IPS DF 4.7 (cell line): Measurements from ENCODE around the gene SUFU.
"Not testable (repeated sequence)": the region's sequence is repeated elsewhere in the genome, so short reads cannot be mapped to it uniquely, and the experiment has no call there.

ENCODE experiments used
- DNase-seq: peaks from one replicate; pipeline ENCODE4 v3.0.0-alpha.2; 2013; ENCODE audit warnings: low spot score; ENCODE audit errors: extremely low read depth

SUFU gene

GRCh38 chr10:102511583-102512274 is 8.0 kb downstream of the SUFU start:
- DNase-seq = no peak

DNA sequence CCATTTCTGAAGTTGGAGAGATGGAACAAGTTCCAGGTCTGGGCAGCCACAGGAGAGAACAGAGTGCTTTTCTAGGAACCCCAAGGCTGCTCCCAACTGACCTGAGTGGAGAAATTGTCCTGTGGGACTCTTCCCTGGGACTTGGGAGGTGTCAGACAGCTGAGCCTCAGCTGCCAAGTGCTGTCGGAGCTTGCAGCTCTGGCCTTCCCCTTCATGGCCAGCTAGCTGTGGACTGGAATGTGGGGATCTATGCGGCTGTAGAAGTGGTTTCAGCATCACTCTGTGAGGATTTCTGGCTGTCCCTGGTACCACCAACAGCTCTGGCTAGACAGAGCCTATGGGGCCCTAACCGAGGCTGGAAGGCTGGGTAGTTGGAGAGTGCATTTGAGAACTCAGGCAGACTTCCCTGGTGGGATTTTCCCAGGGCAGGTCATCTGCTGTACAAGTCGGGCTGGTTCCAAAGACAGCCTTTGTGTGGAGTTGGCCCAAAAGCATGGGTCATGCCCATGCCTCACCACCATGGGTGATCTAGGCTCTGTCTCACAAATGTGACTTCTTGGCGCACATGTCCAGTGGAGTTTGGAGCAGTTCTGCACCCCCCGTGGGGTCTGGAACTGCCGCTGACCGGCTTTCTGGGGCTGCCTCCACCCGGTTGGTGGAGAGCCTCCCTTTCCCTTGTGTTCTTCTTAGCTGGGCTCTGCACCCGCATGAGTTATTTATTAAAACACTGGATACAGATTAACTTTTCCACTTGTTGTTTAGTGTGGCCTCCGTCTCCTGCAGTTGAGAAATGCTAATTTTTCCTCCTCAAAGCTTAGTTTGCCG is 10.9 kb downstream of the SUFU start:
- no peak for DNase-seq

DNA sequence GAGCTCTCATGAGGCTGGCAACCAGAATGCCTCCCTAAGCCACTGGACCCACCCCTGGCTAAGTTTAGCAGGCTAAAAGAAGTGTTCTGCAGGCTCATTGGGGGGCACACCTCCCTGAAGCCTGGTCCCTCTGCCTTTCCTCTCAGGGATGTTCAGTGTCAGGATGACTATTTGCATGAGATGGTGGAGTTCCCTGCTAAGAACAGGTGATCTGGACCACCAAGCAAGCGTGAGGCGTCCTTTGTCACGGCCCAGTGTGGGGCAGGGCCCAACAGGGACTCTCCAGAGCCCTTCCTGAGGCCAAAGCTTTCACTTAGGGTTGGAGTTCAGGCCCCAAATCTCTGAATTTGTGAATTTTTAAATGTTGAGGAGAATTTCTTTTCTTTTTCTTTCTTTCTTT is 12.0 kb downstream of the SUFU start:
- DNase-seq = no peak

GRCh38 chr10:102517553-102517952 is 13.8 kb downstream of the SUFU start:
- no peak for DNase-seq

DNA sequence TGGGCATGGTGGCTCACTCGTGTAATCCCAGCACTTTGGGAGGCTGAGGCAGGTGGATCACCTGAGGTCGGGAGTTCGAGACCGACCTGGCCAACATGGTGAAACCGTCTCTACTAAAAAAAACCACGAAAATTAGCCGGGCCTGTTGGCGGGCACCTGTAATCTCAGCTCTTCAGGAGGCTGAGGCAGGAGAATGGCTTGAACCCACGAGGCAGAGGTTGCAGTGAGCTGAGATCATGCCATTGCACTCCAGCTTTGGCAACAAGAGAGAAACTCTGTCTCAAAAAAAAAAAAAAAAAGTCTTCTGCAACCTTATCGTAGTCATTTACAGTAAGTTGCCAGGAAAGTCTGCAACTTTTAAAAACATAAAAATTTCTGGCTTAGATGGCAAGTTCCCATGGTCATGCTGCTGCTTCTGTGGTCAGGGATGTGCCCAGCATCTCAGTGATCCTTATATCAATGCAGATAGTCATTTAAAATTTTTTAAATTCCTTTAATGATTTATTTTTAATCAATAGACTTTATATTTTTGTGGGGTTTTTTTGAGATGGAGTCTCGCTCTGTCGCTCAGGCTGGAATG is 15.6 kb downstream of the SUFU start:
- no peak for DNase-seq

- no peak for DNase-seq
Observed at GRCh38 chr10:102522874-102523249, 19.1 kb downstream of the SUFU start.

DNA sequence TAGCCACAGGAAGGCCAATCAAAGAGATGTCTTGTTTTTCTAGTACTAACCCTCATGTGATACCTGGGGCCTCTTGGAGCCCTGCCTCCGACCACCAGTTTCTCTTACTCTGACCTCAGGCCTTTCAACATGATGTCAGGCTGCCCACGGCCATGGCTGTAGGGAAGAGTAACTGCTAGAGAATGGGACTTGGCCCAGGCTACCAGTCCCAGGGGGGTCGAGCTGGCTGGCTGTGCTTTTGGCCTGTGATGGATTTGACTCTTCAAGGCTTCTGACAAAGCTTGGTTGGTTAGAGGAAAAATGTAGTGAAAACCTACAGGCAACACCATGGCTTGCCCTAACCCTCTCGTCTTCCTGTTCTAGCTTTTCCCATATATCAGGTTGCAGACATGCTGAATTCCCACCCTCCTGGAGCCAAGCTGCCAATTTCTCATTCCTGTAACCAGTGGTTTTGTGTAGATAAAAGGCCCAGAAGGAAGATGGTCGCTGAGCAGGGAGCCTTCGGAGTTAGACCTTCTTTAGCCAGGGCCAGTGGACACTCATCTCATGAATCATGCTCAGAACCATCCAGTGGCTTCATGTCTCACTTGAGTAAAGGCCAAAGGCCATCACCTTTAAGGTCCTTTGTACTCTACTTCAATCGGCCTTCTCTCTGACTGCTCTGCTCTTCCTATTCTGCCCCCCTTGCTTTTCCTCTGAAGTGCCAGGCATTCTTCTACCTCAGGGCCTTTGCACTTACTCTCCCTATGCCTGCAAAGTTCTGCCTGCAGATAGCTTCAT is 19.7 kb downstream of the SUFU start:
- DNase-seq = no peak

DNA sequence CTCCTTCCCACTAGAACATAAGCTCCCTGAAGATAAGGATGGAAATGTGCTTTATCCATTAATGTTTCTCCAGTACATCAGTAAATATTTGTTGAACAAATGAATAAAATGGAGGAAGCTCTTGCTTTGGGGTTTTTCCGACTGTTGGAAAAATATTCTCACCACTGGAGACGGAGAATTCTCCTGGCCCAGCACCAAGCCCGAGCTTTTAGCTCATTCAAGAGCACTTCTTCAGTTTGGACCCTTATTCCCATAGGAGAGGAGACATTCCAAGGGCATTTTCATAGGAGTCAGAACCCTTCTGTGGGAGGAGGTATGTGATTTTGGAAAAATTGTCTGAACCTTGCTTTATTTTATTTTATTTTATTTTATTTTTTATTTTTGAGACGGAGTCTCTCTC is 21.0 kb downstream of the SUFU start:
- DNase-seq = no peak

DNA sequence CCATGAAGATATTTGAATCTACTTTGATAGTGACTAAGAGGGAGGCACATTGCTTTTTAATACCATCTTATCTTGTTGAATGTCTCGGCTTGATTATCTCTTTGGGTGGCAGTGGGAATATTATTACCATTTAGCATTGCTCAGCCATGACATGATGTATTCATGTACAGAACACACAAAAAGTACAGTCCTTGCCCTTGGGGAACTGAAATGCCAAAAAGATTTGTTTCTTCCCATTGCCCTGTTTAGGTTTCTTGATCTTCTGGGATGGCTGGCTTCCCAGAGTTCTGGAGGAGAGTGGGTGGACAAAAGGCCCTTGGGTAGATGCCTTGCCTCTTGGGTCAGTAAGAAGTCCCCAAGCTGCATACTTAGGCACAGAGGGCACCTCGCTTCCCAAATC is 23.8 kb downstream of the SUFU start:
- DNase-seq = no peak

DNA sequence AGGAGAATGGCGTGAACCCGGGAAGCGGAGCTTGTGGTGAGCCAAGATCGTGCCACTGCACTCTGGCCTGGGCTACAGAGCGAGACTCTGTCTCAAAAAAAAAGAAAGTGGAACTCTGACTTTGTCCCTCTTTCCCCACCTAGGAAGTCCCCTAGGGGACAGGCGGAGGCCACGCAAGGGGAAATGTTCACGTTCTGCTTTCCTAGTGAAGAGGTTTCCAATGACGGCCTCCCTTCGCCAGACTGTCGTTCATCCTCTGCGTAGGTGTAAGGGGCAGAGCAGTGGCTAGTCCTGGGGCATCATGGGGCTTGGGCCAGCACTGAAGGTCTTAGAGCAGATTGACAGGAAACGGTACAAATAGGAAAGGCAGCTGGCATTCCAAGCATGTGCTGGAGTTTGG is 30.6 kb downstream of the SUFU start:
- no peak for DNase-seq

- not testable (repeated sequence) for DNase-seq
Observed at GRCh38 chr10:102534966-102535365, 31.2 kb downstream of the SUFU start.

DNA sequence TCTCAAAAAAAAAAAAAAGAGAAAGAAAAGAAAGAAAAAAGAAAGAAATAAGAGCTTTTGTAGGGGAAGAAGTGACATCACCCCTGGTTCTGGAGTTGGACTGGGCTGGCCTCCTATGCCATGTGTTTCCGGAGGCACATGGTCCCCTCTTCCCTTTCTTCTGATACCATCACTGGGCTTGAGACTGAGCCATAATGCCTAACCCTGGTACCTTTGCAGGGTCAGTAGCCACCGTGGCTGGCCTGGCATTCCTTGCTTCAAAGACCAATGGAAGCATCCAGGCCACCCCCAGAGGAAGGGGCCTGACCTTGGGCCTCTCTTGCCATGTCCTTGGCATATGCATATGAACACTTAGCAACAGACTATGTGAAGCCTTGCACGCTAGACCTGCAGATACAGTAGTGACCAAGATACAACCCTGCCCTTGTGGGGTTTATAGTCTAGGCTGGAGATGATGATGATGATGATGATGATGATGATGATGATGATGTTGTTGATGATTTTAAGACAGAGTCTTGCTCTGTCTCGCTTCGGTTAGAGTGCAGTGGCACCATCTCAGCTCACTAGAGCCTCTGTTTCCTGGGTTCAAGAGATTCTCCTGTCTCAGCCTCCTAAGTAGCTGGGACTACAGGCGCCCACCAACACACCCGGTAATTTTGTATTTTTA is 31.8 kb downstream of the SUFU start:
- no peak for DNase-seq

- no peak for DNase-seq
Observed at GRCh38 chr10:102537367-102537766, 33.6 kb downstream of the SUFU start.

DNA sequence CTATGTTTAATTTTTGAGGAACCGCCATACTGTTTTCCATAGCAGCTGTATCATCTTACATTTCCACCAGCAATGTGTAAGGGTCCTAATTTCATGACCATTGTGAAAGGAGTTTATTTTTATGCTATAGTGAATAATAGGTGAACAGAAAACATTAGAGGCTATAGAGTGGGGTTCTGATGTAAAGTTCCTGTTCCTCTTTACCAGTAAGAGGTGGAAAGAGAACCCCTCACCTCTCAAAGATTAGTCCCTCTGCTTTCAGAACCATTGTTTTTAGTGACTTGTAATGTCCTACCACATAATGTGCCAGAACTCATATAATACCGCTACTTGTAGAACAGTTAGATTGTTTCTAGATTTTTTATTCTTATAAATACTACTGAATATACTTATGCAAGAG is 34.2 kb downstream of the SUFU start:
- DNase-seq = no peak

DNA sequence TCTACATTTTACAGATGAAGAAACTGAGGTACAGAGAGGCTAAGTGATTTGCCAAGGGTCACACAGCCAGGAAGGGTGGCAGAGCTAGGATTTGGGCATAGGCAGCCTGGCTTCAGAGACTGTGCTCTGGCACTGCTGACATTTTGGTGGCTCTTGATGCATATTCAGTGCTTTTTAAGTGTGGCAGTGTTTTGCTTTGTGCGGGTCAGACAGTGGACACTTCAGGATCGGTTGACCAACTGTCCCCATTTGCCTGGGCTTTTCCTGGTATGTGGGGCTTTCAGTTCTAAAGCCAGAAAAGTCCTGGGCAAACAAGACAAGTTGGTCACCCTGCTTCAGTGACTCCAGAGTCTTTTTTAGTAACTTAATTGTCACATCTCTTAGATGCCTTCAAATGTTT is 35.0 kb downstream of the SUFU start:
- DNase-seq = no peak

DNA sequence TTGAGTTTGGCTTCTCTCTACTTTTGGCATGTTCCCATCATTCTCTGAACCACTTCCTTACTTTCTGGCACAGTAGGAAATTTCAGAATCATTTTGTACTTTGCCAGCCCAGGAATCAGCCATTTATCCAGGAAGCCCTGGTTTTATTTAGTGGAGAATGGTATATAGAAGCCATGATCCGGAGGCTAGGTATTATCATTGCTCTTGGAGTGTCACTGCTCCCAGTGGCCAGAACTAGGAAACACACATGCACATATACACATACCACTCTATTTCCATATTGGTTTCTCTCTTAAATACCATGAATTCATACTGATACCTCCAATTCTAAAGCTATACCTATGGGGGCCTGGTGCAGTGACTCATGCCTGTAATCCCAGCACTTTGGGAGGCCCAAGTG is 36.3 kb downstream of the SUFU start:
- DNase-seq = no peak

DNA sequence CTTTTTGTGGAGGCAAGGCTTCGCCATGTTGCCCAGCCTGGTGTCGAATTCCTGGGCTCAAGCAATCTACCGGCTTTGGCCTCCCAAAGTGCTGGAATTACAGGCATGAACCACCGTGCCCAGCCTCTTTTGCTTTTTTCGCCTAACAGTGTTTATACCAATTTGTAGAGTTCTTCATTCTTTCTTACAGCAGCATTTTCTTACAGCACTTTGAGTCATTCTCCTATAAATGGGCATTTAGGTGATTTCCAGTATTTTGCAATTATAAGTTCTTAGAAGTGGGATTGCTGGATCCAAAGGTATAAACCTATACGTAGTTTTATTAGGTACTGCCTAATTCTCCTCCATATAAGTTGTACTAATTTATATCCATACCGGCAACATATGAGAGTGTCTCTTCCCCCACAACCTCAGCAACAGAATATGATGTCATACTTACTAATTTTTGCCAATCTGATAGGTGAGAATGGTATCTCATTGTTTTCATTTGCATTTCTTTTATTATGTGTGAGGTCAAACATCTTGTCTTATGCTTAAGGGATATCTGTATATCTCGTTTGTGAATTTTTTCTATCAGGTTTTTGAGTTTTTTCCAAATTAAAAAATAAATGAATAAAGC is 39.1 kb downstream of the SUFU start:
- DNase-seq = no peak

GRCh38 chr10:102545265-102545871 is 41.6 kb downstream of the SUFU start:
- DNase-seq = no peak

- no peak for DNase-seq
Observed at GRCh38 chr10:102545997-102546396, 42.2 kb downstream of the SUFU start.

- no peak for DNase-seq
Observed at GRCh38 chr10:102546606-102547320, 43.0 kb downstream of the SUFU start.
